Muscle layer of colon (tissue), 2 donors: ENCODE results near the gene XRCC2.

ENCODE experiments used
- H3K27ac ChIP-seq: one replicate; pipeline ENCODE4 v1.7.0; 2013; ENCODE audit warnings: low read depth, mild to moderate bottlenecking, low read length, moderate library complexity
- H3K27me3 ChIP-seq, 2 donors: one replicate each; pipeline ENCODE4 v1.7.0; 2013; ENCODE audit warnings: low read length in 2 of 2, mild to moderate bottlenecking in 2 of 2; ENCODE audit not compliant: insufficient read depth in 2 of 2, control insufficient read depth in 1 of 2
- H3K36me3 ChIP-seq: one replicate; pipeline ENCODE4 v1.7.0; 2013; ENCODE audit warnings: mild to moderate bottlenecking, low read length; ENCODE audit not compliant: insufficient read depth
- H3K4me1 ChIP-seq: one replicate; pipeline ENCODE4 v1.7.0; 2013; ENCODE audit warnings: mild to moderate bottlenecking, low read length; ENCODE audit not compliant: insufficient read depth
- H3K4me3 ChIP-seq, 2 donors: one replicate each; pipeline ENCODE4 v1.7.0; 2013; ENCODE audit warnings: low read length in 2 of 2, low read depth in 1 of 2, mild to moderate bottlenecking in 1 of 2, moderate library complexity in 1 of 2
- H3K9ac ChIP-seq: one replicate; pipeline ENCODE4 v1.7.0; 2013; ENCODE audit warnings: low read length
- H3K9me3 ChIP-seq: one replicate; pipeline ENCODE4 v1.7.0; 2013; ENCODE audit warnings: mild to moderate bottlenecking, low read length
- donor health status: abdominal sarcoma.
- donor health status: Adenocarcinoma of cecum.

The XRCC2 gene

DNA sequence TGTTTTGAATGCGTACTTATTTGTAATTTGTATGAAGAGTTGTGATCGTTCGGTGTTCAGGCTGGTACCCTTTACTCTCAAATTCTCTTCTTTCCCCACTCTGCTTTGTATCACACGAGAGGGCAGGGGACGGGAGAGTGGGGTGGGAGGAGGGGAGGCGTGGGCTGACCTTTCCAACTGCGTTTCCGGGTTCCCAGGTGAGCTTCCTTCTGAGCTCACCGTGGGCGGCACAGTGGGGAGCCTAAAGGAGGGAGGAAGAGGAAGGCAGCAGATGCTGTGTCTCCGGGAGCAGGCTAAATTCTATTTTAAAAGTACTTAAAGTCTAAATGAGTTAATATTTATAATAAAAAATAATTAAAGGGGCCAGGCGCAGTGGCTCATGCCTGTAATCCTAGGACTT is 7.4 kb upstream of the XRCC2 start:
- Histone ChIP-seq H3K4me3 (no peak overlapping the region), H3K9me3 (no peaks in the 10 kb centered on the region), H3K9ac (no peak overlapping the region), H3K27me3 (no peaks in the 10 kb centered on the region), H3K4me1 (no peaks in the 10 kb centered on the region), H3K27ac (no peak overlapping the region), H3K36me3 (no peaks in the 10 kb centered on the region)

DNA sequence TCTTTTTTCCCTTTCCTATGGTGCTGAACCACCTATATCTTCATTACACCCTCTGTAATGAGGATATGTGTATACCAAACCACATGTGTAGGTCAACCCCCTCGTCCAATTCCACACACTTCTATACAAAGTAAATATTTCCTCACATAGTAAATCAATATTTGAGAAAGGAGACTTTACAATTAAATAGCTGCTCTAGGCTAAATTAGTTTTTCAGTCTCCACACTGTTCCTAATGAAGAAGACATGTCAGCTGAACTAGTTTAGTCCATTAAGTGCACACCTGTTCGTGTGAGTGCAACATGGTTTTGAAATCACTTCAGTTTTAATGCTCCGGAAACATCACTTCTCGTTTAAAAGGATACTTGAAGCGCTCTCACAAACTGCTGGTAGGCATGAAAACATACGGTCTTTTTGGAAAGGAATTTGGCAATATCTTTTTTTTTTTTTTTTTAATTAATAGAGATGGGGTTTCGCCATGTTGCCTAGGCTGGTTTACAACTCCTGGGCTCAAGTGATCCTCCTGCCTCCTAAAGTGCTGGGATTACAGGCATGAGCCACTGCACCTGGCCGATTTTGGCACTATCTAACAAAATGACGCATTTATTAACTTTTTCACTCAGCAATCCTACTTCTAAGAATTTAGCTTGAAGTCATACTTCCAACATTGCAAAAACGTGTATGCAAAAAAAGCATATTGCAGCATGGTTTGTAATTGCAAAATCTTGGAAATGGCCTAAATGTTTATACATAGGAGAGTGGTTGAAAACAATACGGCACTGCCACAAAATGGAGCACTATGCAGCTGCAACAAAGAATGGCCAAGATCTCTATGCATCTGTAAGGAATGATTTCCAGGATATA is 2.1 kb upstream of the XRCC2 start:
- Histone ChIP-seq H3K27me3 (no peaks in the 10 kb centered on the region), H3K9ac (no peak overlapping the region), H3K9me3 (no peaks in the 10 kb centered on the region), H3K36me3 (no peaks in the 10 kb centered on the region), H3K4me3 (no peak overlapping the region), H3K4me1 (peaks cover 6% of the 10 kb centered on the region), H3K27ac (no peak overlapping the region)

DNA sequence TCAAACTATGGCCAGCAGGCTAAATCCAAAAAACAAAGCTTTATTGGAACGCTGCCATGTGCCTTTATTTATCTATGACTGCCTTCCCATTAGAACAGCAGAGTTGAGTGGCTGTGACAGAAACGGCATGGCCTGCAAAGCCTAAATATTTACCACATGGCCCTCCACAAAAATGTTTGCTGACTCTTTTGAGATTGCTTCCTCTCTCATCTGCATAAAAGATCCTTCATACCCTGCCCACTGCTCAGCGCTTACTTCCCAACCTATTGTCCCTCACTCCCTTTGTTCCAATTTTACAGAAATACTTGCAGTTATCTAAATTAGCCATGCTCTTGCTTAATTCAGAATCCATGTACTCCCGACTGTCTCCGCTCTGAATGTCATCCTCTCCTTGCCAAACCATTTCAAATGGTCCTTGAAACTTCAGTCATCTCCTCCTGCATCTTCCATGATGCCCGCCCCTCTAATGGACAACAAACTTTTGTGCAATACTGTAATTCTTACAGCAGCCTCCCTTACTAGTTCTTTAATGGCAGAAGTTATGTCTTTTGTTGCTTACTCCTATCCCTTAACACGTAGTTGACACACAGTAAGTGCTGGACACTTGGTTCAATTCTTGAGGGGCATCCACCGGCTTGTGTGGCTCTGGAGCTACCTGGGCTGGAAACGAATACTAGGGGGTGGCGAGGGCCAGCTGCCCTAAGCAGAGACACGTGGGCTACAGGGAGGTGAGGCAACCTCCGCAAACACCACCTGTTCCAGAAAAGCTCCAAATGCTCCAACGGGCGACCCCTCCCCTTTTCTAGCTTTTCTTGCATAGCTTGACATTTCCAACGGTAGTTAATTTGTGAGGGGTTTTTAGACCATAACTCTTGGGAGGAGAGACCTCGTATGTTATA is 832 bp downstream of the XRCC2 start:
- peaks cover 6% of the 10 kb centered on the region for H3K4me1 ChIP-seq
- no peaks in the 10 kb centered on the region for H3K36me3 ChIP-seq
- H3K9me3 ChIP-seq: no peaks in the 10 kb centered on the region
- H3K4me3 ChIP-seq: peak overlapping the region; percentile 62 to 70
- no peaks in the 10 kb centered on the region for H3K27me3 ChIP-seq
- H3K27ac ChIP-seq: no peak overlapping the region
- H3K9ac ChIP-seq: no peak overlapping the region

DNA sequence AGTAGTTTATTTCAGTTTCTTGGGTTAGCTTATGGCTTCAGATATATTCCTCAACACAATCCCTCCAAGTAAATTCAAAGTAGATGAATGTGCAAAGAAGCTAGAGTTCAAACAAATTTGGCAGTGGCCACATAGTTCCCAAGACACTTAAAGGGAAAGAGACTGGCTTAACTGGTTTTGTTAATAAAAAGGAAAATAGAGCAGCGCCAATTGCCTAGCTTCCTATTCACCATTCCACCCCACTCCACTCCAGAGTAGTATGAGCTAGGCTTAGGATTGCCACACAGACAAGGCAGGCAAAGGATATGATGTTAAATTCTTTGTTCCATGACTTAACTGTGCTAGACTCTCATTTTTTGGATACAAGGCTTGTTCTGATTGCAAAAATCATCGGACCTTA is 2.0 kb downstream of the XRCC2 start:
- Histone ChIP-seq H3K4me1 (peaks cover 6% of the 10 kb centered on the region), H3K9ac (no peak overlapping the region), H3K36me3 (no peaks in the 10 kb centered on the region), H3K27ac (no peak overlapping the region), H3K27me3 (no peaks in the 10 kb centered on the region), H3K4me3 (no peak overlapping the region), H3K9me3 (no peaks in the 10 kb centered on the region)

DNA sequence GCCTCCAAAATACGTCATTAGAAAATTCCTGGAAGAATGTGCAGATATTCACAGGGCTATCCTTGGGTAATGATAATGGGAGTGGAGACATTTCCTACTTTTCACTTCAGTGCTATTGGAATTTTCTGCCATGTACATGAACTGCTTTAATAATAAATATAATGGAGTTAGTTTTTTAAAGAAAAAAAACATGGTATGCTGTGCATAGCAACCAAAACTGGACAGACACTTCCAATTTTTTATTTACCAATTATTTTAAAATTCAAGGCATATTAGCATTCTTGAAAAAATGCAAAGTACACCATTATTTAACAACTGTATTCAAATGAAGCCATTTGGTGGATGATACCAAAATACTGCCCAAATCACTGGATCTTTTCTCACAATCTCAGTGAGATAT is 3.3 kb downstream of the XRCC2 start:
- Histone ChIP-seq H3K36me3 (no peaks in the 10 kb centered on the region), H3K4me1 (peaks cover 6% of the 10 kb centered on the region), H3K4me3 (no peak overlapping the region), H3K9ac (no peak overlapping the region), H3K27ac (no peak overlapping the region), H3K9me3 (no peaks in the 10 kb centered on the region), H3K27me3 (no peaks in the 10 kb centered on the region)

DNA sequence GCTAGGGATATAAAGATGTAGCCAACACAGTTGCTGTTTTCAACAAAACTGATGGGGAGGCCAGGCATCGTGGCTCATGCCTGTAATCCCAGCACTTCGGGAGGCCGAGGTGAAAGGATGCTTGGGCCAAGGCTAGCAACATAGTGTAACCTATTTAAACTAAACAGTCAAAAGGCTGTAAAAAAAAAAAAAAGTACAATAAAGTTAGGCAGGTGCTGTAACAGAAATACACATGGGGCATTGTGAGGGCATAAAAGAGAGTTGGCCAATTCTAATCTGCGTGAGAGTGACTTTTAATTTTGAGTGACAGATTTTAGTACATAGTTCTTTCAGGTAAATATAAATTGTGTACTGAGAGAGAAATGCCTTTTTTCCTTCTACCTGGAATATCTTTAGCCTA is 6.2 kb downstream of the XRCC2 start:
- no peaks in the 10 kb centered on the region for H3K27me3 ChIP-seq
- H3K9ac ChIP-seq: no peak overlapping the region
- no peak overlapping the region for H3K4me3 ChIP-seq
- H3K36me3 ChIP-seq: no peaks in the 10 kb centered on the region
- H3K27ac ChIP-seq: no peak overlapping the region
- H3K4me1 ChIP-seq: no peaks in the 10 kb centered on the region
- no peaks in the 10 kb centered on the region for H3K9me3 ChIP-seq

DNA sequence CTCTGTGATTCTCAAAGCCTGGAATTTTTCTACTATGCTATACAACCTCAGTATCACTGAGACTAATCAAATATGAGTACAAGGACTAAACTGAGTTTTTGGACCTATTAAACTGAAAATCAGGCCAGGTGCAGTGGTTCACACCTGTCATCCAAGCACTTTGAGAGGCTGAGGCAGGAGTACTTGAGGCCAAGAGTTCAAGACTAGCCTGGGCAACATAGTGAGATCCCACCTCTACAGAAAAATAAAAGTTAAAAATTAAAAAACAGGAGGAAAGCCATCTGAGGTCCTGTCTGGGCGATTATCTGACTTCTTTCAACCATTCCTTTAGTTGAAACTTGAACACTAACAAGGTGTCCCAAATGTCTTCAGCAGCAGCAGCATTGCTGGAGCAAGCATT is 7.0 kb downstream of the XRCC2 start:
- H3K27ac ChIP-seq: no peak overlapping the region
- H3K4me1 ChIP-seq: no peaks in the 10 kb centered on the region
- no peak overlapping the region for H3K4me3 ChIP-seq
- H3K9me3 ChIP-seq: no peaks in the 10 kb centered on the region
- no peaks in the 10 kb centered on the region for H3K27me3 ChIP-seq
- no peak overlapping the region for H3K9ac ChIP-seq
- no peaks in the 10 kb centered on the region for H3K36me3 ChIP-seq

DNA sequence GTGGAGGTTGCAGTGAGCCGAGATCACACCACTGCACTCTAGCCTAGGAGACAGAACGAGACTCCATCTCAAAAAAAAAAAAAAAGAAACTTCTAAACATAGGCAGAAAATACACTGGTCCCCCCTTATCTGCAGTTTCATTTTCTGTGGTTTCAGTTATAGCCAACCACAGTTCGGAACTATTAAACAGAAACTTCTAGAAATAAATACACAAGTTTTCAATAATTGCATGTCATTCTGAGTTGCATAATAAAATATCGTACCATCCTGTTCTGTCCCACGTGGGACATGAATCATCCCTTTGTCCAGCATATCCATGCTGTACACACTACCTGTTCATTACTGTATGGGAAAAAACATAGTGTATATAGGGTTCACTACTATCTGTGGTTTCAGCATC is 8.0 kb downstream of the XRCC2 start:
- Histone ChIP-seq H3K27me3 (no peaks in the 10 kb centered on the region), H3K9ac (no peak overlapping the region), H3K27ac (no peak overlapping the region), H3K9me3 (no peaks in the 10 kb centered on the region), H3K4me1 (no peaks in the 10 kb centered on the region), H3K36me3 (no peaks in the 10 kb centered on the region), H3K4me3 (no peak overlapping the region)

DNA sequence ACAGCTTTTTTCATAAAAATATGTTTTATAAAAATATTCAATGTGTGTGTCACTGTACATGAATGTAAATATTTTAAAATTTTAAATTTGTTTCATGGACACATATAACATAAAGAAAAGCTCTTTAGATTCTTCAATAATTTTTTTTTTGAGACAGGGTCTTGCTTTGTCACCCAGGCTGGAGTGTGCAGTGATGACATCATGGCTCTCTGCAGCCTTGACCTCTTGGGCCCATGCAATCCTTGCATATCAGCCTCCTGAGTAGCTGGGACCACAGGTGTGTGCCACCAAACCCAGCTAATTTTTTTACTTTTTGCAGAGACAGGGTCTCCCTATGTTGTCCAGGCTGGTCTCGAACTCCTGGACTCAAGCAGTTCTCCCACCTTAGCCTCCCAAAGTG is 9.9 kb downstream of the XRCC2 start:
- Histone ChIP-seq H3K4me1 (no peaks in the 10 kb centered on the region), H3K4me3 (no peak overlapping the region), H3K9ac (no peak overlapping the region), H3K9me3 (no peaks in the 10 kb centered on the region), H3K36me3 (no peaks in the 10 kb centered on the region), H3K27ac (no peak overlapping the region), H3K27me3 (no peaks in the 10 kb centered on the region)

DNA sequence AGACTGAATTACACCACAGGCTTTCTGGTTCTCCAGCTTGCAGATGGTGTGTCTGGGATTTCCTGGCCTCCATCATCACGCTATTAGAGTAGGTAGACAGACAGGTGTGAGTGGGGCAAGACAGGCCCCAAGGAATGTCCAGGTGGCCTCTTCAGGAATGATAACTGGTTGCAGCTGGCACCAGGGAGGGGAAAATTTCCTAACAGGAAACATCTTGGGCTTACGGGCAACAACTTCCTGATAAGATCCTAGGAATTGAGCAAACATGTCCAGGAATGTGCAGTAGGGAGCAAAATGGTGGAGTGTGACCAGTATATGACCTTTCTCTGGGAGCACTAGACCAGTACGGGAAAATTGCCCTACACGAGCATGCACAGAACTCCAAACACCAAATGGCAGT is 11.3 kb downstream of the XRCC2 start:
- Histone ChIP-seq H3K27ac (no peak overlapping the region), H3K9me3 (no peaks in the 10 kb centered on the region), H3K27me3 (no peaks in the 10 kb centered on the region), H3K36me3 (no peaks in the 10 kb centered on the region), H3K4me1 (no peaks in the 10 kb centered on the region), H3K4me3 (no peak overlapping the region), H3K9ac (no peak overlapping the region)

DNA sequence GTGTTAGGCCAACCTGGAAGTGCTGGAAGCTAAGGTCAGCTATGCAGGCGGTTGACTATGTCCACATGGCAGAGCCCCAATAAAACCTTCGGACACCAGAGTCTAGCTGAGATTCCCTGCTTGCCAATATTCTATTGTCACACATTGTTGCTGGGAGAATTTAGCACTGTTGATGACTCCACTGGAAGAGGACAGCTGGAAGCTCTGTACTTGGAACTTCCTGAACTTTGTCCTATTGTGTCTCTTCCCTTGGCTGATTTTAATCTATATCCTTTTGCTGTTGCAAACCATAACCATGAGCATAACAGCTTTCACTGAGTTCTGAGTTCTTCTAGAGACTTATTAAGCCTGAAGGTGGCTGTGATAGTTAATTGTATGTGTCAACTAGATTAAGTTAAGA is 12.0 kb downstream of the XRCC2 start:
- Histone ChIP-seq H3K4me1 (no peaks in the 10 kb centered on the region), H3K27ac (no peak overlapping the region), H3K36me3 (no peaks in the 10 kb centered on the region), H3K27me3 (no peaks in the 10 kb centered on the region), H3K4me3 (no peak overlapping the region), H3K9me3 (no peaks in the 10 kb centered on the region), H3K9ac (no peak overlapping the region)
